MG63 (cell line): ENCODE measurements around the gene CREB5. TPM values are rescaled to one million over a fixed set of nuclear protein-coding genes. Genes with fewer than 3 reads are reported as not detected.

Experiments used
- DNase-seq: peaks from one replicate; pipeline ENCODE4 v3.0.0-alpha.2; 2020
- H3K27me3 ChIP-seq: fragments of 250-450 bp; sonication (Bioruptor Pico); 2 replicates; pipeline ENCODE4 v1.5.1; 2020; ENCODE audit warnings: mild to moderate bottlenecking, moderate library complexity
- H3K36me3 ChIP-seq: fragments of 250-450 bp; sonication (Bioruptor Pico); 2 replicates; pipeline ENCODE4 v1.5.1; 2020; ENCODE audit warnings: mild to moderate bottlenecking, moderate library complexity
- H3K4me3 ChIP-seq: fragments of 250-450 bp; sonication (Bioruptor Pico); 2 replicates; pipeline ENCODE4 v1.5.1; 2020; ENCODE audit warnings: mild to moderate bottlenecking, moderate library complexity
- H3K9me3 ChIP-seq: fragments of 250-450 bp; sonication (Bioruptor Pico); 2 replicates; pipeline ENCODE4 v1.5.1; 2020; ENCODE audit warnings: mild to moderate bottlenecking, moderate library complexity
- total RNA-seq: library from RNA; depleted of rRNA; stranded (reverse); fragments of >200 nt; shearing (Covaris generic); gene quantifications from 2 replicates; pipeline ENCODE4 v1.2.3, GENCODE V29; 2014; ENCODE audit warnings: low replicate concordance

Gene CREB5
- total RNA-seq, 1 experiment from 2014 or later, result 19.4 TPM

GRCh38 chr7:28627896-28628295 lies 215.6 kb downstream of the CREB5 start:
- Histone ChIP-seq H3K27me3 (no peaks in the 10 kb centered on the region), H3K9me3 (no peaks in the 10 kb centered on the region), H3K4me3 (no peak overlapping the region), H3K36me3 (peaks cover 3% of the 10 kb centered on the region; the same call in 1 of the 2 replicates)
- no peak for DNase-seq

- H3K4me3 ChIP-seq, result no peak overlapping the region
- no peaks in the 10 kb centered on the region for H3K27me3 ChIP-seq
- no peak for DNase-seq
- no peaks in the 10 kb centered on the region for H3K9me3 ChIP-seq
- peaks cover 6% of the 10 kb centered on the region; the same call in 1 of the 2 replicates for H3K36me3 ChIP-seq
Measured at GRCh38 chr7:28629216-28629842, 217.0 kb downstream of the CREB5 start.

- DNase-seq, result no peak
- peaks cover 6% of the 10 kb centered on the region; the same call in 1 of the 2 replicates for H3K36me3 ChIP-seq
- H3K9me3 ChIP-seq, result no peaks in the 10 kb centered on the region
- no peaks in the 10 kb centered on the region for H3K27me3 ChIP-seq
- no peak overlapping the region for H3K4me3 ChIP-seq
Measured at GRCh38 chr7:28630350-28630749, 218.0 kb downstream of the CREB5 start.

DNA sequence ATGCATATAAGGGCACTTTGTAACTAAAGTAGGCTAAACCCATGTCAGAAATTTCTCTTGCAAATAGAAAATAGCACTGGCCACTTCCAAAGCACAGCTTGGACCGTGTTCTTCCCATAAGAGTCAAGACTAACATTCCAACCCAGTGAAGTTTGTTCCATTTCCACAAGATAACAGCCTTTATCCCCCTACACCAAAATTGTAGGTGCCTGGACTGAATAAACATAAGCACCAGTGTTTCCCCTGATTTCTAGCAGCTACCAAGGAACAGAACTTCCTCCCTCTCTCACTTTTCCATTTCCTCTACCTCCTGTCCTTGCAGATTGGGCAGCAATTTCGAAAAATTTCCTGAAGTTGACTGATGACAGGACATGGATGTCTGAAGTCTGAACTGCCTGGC lies 219.7 kb downstream of the CREB5 start:
- Histone ChIP-seq H3K4me3 (no peak overlapping the region), H3K27me3 (no peaks in the 10 kb centered on the region), H3K36me3 (peaks cover 8% of the 10 kb centered on the region), H3K9me3 (no peaks in the 10 kb centered on the region)
- no peak for DNase-seq

GRCh38 chr7:28638914-28639313 lies 226.6 kb downstream of the CREB5 start:
- no peaks in the 10 kb centered on the region for H3K9me3 ChIP-seq
- H3K27me3 ChIP-seq, result no peaks in the 10 kb centered on the region
- H3K4me3 ChIP-seq, result no peak overlapping the region
- H3K36me3 ChIP-seq, result peaks cover 7% of the 10 kb centered on the region
- no peak for DNase-seq

GRCh38 chr7:28640001-28640400 lies 227.7 kb downstream of the CREB5 start:
- no peak for DNase-seq
- H3K36me3 ChIP-seq, result peaks cover 7% of the 10 kb centered on the region
- no peaks in the 10 kb centered on the region for H3K27me3 ChIP-seq
- no peak overlapping the region for H3K4me3 ChIP-seq
- no peaks in the 10 kb centered on the region for H3K9me3 ChIP-seq

- peaks cover 5% of the 10 kb centered on the region for H3K36me3 ChIP-seq
Measured at GRCh38 chr7:28641752-28642545, 229.6 kb downstream of the CREB5 start.

GRCh38 chr7:28643188-28643569 lies 230.9 kb downstream of the CREB5 start:
- Histone ChIP-seq H3K36me3 (peaks cover 5% of the 10 kb centered on the region), H3K4me3 (no peak overlapping the region), H3K27me3 (no peaks in the 10 kb centered on the region), H3K9me3 (no peaks in the 10 kb centered on the region)
- DNase-seq, result peak; percentile 23

More at GRCh38 chr7:28641752-28642545, 229.6 kb downstream of the CREB5 start:
- DNase-seq, result no peak
- H3K9me3 ChIP-seq, result no peaks in the 10 kb centered on the region
- H3K4me3 ChIP-seq, result 0 out of 2 replicates have a peak overlapping the region, but pooled peaks have one; percentile 9
- H3K27me3 ChIP-seq, result no peaks in the 10 kb centered on the region

GRCh38 chr7:28643584-28644340 lies 231.4 kb downstream of the CREB5 start:
- DNase-seq, result no peak
- Histone ChIP-seq H3K27me3 (no peaks in the 10 kb centered on the region), H3K9me3 (no peaks in the 10 kb centered on the region), H3K4me3 (no peak overlapping the region), H3K36me3 (peaks cover 5% of the 10 kb centered on the region)

DNA sequence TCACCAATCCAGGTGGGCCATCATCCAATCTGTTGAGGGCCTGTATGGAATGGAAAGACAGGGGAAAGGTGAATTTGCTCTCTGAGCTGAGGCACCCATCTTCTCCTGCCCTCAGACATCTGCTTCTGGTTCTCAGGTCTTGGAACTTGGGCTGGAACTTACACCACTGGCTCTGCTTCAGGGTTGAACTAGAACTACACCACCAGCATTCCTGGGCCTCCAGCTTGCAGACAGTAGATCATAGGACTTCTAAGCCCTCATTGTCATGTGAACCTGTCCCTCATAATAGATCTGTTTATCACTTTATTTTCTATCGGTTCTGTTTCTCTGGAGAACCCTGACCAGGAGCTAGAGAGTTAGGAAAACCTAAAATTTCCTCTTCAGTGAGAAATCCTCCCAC lies 233.5 kb downstream of the CREB5 start:
- DNase-seq, result no peak
- no peaks in the 10 kb centered on the region for H3K27me3 ChIP-seq
- H3K36me3 ChIP-seq, result peaks cover 5% of the 10 kb centered on the region
- no peaks in the 10 kb centered on the region for H3K9me3 ChIP-seq
- H3K4me3 ChIP-seq, result no peak overlapping the region

- Histone ChIP-seq H3K4me3 (no peak overlapping the region), H3K27me3 (no peaks in the 10 kb centered on the region), H3K36me3 (peaks cover 3% of the 10 kb centered on the region), H3K9me3 (no peaks in the 10 kb centered on the region)
- DNase-seq, result no peak
Measured at GRCh38 chr7:28646376-28647075, 234.2 kb downstream of the CREB5 start.

DNA sequence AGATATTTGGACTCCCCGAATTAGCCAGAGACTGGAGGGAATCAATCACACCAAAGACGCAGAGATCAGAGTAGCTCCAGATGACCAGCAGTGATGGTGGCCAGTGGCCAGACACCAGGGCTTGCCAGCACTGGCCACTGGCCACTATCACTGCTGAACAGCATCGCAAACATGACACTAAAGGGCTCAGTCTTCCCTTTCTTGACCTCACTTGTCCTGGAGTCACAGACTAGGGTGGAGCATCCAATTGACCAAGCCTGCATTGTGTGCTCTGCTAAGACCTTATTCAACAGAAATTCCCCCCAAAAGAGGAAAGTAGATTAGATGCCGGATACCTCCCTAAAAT lies 234.7 kb downstream of the CREB5 start:
- H3K36me3 ChIP-seq, result no peaks in the 10 kb centered on the region
- no peak for DNase-seq
- no peak overlapping the region for H3K4me3 ChIP-seq
- H3K9me3 ChIP-seq, result no peaks in the 10 kb centered on the region
- H3K27me3 ChIP-seq, result no peaks in the 10 kb centered on the region

- H3K9me3 ChIP-seq, result no peaks in the 10 kb centered on the region
- DNase-seq, result no peak
- no peaks in the 10 kb centered on the region for H3K27me3 ChIP-seq
- no peak overlapping the region for H3K4me3 ChIP-seq
- no peaks in the 10 kb centered on the region for H3K36me3 ChIP-seq
Measured at GRCh38 chr7:28649189-28649588, 236.9 kb downstream of the CREB5 start.

DNA sequence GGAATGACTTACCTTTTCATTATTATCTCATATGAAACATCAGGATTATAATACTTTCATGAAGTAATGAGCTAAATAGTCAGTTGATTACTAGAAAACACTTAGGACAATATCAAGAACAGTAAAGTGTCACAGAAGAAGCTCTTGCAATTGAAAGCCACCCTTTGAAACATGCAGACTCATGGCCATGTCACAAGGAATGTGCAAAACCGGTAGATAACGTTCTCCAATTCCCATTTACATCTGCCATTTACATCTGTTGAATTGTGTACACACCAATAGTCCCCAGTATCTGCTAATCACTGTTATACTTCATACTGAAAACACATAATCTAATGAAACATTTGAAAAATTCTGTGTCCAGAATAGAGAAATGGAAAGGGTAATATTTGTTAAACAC lies 237.5 kb downstream of the CREB5 start:
- Histone ChIP-seq H3K27me3 (no peaks in the 10 kb centered on the region), H3K9me3 (no peaks in the 10 kb centered on the region), H3K36me3 (no peaks in the 10 kb centered on the region), H3K4me3 (no peak overlapping the region)
- no peak for DNase-seq

DNA sequence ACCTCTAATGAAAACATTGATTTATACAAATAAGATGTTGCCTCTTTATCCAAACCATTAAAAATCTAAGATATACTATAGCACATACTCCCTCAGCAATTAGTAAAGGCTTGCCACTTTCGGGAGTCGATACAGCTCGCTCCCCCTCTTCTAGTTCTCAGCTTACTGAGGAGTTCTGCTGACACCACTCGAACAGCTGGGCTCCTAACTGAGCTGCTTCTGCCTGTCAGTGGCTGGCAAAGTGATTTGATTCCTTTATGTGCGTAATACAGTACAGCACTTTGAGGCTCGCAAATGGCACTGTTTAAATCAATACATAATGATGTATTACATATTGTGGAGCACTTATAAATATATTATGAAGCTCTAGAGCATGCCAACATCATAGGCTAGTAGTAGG lies 241.8 kb downstream of the CREB5 start:
- H3K27me3 ChIP-seq, result no peaks in the 10 kb centered on the region
- DNase-seq, result no peak
- no peaks in the 10 kb centered on the region; the same call in 1 of the 2 replicates for H3K36me3 ChIP-seq
- H3K4me3 ChIP-seq, result no peak overlapping the region
- H3K9me3 ChIP-seq, result peaks cover 2% of the 10 kb centered on the region; the same call in 1 of the 2 replicates

GRCh38 chr7:28656529-28656928 lies 244.2 kb downstream of the CREB5 start:
- Histone ChIP-seq H3K9me3 (peaks cover 16% of the 10 kb centered on the region), H3K4me3 (no peak overlapping the region), H3K27me3 (no peaks in the 10 kb centered on the region), H3K36me3 (no peaks in the 10 kb centered on the region; the same call in 1 of the 2 replicates)
- DNase-seq, result no peak

DNA sequence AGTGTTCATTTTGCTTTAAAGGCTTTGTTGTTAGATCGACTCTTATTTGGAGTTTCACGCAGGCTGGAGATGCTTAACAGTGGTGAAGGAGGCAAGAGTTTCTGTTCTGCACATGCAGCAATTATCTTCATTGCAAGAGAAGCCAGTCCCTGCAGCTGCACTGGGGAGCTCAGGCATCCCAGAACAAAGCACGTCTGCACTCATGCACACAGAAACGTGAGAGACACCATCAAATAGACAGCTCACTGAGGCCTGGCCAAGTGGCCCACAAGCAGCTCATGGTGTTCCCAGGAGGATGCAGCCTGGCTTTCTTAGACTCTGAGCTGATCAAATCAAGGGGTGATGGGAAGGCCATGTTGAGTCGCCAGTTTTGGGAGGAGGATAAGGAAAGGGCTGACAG lies 246.1 kb downstream of the CREB5 start:
- Histone ChIP-seq H3K4me3 (no peak overlapping the region), H3K9me3 (peaks cover 16% of the 10 kb centered on the region), H3K36me3 (no peaks in the 10 kb centered on the region; the same call in 1 of the 2 replicates), H3K27me3 (no peaks in the 10 kb centered on the region)
- no peak for DNase-seq
